NCI-H128 (cell line): ENCODE results near the gene GARRE1.
"Not testable (repeated sequence)": the region's sequence is repeated elsewhere in the genome, so short reads cannot be mapped to it uniquely, and the experiment has no call there.

Source experiments
- DNase-seq: peaks from one replicate; lab custom pipeline; 2025; ENCODE audit not compliant: unreplicated experiment; lab: John Stamatoyannopoulos, UW

GARRE1 gene

GRCh38 chr19:34259367-34260095 lies 5.2 kb downstream of the GARRE1 start:
- no peak for DNase-seq

- DNase-seq: no peak
These were observed 6.4 kb downstream of the GARRE1 start for GRCh38 chr19:34260771-34261173.

- DNase-seq: no peak
These were observed 7.2 kb downstream of the GARRE1 start for GRCh38 chr19:34261334-34262109.

- DNase-seq: no peak
These were observed 9.4 kb downstream of the GARRE1 start for GRCh38 chr19:34263745-34264237.

- no peak for DNase-seq
These were observed 10.9 kb downstream of the GARRE1 start for GRCh38 chr19:34265221-34265650.

- no peak for DNase-seq
These were observed 14.7 kb downstream of the GARRE1 start for GRCh38 chr19:34269081-34269480.

GRCh38 chr19:34269489-34269888 lies 15.1 kb downstream of the GARRE1 start:
- DNase-seq: no peak

GRCh38 chr19:34269968-34270621 lies 15.7 kb downstream of the GARRE1 start:
- DNase-seq: no peak

- DNase-seq: no peak
These were observed 18.8 kb downstream of the GARRE1 start for GRCh38 chr19:34273121-34273520.

- DNase-seq: no peak
These were observed 20.0 kb downstream of the GARRE1 start for GRCh38 chr19:34274284-34274826.

GRCh38 chr19:34274827-34275625 lies 20.7 kb downstream of the GARRE1 start:
- no peak for DNase-seq

GRCh38 chr19:34275705-34276104 lies 21.4 kb downstream of the GARRE1 start:
- no peak for DNase-seq

- no peak for DNase-seq
These were observed 22.3 kb downstream of the GARRE1 start for GRCh38 chr19:34276614-34277013.

- no peak for DNase-seq
These were observed 22.9 kb downstream of the GARRE1 start for GRCh38 chr19:34277244-34277643.

GRCh38 chr19:34278783-34279182 lies 24.4 kb downstream of the GARRE1 start:
- no peak for DNase-seq

- not testable (repeated sequence) for DNase-seq
These were observed 27.1 kb downstream of the GARRE1 start for GRCh38 chr19:34281444-34281843.

GRCh38 chr19:34282611-34283519 lies 28.5 kb downstream of the GARRE1 start:
- DNase-seq: no peak

- no peak for DNase-seq
These were observed 30.2 kb downstream of the GARRE1 start for GRCh38 chr19:34284505-34284904.

GRCh38 chr19:34287662-34288140 lies 33.3 kb downstream of the GARRE1 start:
- DNase-seq: no peak
